Suppressor macrophage treated with lipopolysaccharide for 1 hour (primary cell): ENCODE results near the gene NFE2L2.
"Not testable (repeated sequence)": the region's sequence is repeated elsewhere in the genome, so short reads cannot be mapped to it uniquely, and the experiment has no call there.

Source experiments
- DNase-seq, 3 donors: peaks; one replicate each; pipeline ENCODE4 v3.0.0-alpha.2; 2020 to 2022

NFE2L2 gene

DNA sequence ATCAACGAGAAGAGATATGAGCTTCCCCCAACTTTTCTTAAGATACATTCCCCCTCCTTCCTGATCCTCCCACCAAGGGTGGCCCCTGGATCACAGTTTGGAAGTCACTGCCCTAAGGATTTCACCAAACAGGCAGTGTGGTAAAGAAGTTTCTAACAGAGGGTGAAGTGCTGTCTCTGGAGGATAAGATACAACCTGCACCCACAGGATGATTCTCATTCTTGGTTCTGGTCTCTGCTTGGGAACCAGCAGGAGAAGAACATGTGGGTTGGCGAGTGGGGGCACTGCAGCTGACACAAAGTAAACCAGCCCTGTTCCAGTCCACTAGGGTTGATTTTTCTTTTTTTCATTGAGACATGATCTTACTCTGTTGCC is 9.3 kb downstream of the NFE2L2 start:
- DNase-seq, result no peak

DNA sequence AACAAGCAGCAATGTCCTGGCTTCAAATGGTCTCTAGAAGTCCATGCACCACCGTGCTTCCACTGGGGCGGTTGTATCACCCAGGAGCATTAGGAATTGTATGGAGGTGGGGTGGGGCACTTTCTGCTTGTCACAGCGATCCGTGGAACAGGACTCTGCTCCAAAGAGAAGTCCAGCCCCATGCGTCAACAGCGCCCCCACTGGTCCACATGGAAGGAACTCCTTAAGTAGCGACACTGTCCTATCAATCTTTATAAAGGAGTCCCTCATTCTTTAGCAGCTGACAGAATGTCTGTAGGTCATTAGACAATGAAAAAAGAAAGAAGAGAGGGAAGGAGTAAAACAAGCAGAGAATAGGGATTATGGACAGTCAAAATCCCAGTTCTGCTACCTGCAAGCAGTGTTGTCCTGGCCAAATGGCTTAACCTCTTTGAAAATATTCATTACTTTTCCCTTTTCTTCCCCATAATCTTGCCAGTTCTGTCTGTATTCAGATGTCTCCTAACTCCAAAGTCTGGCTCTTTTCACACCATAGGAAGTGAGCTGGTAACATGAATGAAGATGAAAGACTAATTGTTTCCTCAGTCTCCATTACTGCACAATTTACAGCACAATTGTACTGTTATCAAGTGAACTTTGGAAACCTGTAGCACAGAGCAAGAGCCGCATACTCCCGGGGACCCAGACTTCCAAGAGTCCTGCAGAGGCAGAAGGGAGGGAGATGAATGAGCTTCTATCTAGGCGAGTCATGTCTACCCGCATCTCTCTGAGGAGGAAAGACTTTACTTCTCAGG is 9.9 kb downstream of the NFE2L2 start:
- peak; percentile 28 to 63 (median 40) for DNase-seq

DNA sequence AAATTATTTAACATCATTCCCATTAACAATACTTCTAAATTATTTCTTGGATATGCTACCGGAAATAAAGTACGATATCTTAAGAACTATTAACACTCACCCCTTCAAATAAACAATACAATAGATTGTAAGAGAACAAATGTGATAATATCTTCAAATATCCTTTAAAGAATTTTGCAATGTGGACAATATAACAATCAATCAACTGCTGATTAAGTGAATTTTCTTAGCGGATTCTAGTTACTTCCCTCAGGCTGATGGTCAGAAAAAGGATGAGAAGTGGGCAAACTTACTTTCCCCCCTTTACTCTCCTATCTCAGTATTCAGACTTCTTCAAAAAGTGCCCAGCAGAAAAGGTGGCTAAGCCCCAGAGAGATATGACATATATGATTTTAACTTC is 10.8 kb downstream of the NFE2L2 start:
- DNase-seq, result no peak

DNA sequence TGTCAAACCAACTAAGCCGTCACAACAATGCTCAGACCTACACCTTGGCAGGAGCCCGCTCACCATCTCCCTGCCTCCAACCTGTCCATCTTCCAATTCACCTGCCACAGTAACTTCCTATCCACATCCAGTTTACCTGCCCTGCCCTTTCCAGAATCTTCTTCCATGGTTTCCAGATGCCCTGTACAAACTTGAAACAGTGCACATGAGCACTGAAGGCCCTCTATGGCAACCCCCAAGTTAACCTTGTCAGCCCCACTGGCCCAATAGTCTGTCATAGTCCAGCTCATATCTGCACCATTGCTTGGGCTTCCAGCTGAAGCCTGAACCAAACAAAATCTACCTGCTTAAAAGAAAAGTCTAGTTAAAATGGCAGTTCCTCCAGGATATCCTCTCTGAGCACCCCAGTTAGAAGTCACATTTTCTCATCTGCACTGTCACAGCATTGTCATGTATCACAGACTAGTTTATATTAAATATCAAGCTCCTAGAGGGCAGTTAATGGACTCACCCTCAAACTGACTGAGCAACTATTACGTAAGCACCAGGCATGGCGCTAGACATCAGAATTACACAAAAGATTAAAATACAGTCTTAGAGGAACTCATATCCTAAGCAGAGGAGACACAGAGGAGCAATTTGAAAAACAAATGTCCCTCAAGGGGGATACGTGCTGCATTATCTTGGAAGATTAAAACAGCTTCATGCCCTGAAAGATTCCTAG is 11.6 kb downstream of the NFE2L2 start:
- no peak for DNase-seq

DNA sequence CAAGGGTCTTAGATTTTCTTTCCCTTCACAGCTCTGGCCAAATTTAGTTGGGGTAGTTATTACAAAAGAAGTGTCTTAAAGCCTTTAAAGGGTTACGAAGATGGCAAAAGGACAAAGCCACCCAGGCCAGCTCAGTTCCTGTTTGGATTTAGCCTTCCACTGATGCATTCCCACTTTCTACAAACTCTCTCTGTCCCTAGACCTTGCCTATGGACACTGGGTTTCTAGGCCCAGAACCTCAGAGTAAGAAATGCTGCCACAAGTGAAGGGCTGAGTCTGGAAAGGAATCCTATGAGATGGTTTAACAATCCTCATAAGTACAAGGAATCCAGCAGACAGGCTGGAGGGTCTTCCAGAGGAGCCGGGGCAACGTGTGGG is 13.4 kb downstream of the NFE2L2 start:
- no peak for DNase-seq

DNA sequence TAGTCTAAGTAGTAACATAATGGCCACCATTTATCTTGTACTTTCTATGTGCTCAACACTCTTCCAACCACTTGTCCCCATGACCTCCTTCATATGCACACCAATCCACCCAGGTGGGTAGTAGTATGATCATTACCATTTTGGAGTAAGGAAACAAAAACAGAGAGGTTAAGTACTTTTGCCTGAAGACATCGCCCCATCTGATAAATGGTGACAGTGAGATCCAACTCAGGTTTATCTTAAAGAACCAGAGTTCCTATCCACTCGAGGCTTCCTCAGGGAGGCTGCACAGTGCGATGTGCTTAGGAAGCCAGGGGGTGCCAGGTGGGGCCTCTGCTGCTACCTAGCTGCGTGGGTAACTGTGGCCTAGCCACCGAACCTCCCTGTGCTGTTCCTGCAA is 14.1 kb downstream of the NFE2L2 start:
- DNase-seq, result no peak

DNA sequence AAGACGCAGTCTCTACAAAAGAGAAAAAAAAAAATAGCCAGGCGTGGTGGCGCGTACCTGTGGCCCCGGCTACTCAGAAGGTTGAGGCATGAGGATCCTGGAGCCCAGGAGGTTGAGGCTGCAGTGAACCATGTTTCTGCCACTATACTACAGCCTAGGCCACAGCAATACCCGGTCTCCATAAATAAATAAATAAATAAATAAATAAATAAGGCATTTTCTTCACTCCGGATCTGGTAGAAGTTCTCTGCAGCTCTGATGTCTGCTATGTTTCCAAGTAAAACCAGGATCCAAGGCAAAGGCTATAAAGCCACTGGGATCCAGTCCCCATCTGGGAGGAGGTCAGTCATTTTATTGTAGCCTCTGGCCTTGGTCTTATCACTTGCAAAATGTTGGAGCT is 15.5 kb downstream of the NFE2L2 start:
- DNase-seq, result no peak

DNA sequence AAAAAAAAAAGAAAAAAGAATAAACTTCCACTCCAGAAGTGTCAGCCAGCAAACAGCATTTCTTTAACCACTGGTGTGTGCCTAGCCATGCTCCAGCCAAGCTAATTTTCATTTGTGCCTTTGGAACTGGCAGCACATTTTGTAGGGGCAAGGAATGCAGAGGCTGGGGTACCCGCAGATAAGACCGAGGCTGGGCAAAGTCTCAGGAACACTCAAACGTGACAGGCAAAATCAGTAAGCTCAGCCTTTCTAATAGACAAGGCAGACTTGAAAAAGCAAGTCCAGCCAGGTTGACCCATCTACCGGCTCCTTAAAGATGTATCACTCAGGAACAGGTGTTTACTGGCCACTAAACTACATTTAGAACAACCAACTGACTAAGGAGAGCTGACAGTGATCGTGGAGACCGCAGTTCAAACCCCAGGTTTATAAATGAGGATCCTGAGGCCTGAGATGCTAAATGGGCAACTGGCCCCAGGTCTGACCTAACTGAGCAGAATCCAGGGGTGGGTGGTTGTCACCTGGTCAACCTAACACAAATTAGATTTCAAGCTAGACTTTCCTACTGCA is 16.7 kb downstream of the NFE2L2 start:
- DNase-seq, result no peak

DNA sequence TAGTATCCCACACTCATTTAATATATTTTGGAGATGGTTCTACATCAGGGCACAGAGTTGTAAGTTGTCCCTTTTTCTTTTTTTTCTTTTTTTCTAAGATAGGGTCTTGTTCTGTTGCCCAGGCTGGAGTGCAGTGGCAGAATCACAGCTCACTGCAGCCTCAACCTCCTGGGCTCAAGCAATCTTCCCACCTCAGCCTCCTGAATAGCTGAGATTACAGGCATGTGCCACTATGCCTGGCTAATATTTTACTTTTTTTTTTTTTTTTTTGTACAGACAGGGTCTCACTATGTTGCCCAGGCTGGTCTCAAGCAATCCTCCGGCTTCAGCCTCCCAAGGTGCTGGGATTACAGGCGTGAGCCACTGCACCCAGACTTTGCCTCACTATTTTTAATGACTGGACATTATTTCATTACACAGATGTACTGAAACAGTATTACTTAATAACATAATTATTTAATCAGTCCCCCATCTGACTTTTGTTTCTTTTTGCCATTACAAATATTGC is 17.9 kb downstream of the NFE2L2 start:
- DNase-seq, result not testable (repeated sequence)

DNA sequence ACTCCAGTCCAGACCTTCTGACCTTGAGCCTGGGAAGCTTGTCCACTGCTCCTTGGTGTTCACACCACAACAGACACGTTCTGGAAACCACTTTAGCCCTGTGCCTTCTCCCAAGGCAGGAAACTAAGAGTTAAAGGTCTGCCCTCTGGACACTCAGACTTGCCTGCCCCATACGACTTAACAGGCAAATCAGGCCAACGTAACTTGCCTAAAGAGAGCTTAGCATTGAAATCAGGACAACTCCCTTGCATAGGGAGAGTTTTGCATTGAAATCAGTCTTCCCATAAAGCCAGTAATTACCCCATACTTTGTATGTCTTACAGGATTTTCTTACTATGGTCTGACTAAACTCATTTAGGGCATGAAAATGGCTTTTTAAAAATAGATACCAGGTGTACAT is 18.5 kb downstream of the NFE2L2 start:
- DNase-seq, result no peak

DNA sequence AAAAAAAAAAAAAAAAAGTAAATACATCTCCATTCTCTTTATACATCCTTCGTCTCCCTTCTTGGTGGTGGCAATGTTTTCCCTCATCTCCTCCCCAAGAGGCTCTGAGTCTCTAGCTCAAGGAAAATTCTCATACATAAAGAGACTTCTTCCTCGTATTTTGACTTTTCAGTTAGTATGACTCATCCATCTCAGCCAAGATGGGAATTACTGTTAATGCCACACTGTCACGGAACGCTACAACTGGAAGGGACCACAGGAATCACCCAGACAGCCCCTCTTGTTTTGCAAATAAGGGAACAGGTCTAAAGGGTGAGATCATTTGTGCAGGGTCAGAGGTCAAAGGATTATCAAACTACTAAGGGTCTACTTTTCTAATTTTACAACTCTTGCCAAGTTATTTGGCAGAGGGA is 19.5 kb downstream of the NFE2L2 start:
- DNase-seq, result peak; percentile 75 to 93 (median 87)

DNA sequence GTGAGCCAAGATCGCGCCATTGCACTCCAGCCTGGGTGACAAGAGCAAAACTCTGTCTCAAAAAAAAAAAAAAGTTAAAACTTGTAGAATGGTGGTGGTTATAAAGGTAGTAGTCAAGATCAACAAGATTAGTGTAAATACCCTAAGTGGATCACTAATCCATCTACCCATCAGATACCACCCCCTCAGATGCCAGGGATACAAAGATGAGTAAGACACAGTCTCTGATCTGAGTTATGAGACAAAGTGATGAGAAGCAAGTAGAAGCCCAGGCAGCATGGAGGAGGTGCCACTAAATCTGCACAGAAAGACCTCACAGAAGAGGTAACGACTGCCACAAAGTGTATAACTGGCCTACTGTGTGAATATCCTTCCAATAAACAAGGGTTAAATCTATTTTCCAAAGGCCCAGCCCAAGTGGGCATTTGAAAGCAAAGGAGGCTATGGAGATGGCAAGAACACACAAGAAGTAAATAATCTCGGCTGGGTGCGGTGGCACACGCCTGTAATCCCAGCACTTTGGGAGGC is 20.2 kb downstream of the NFE2L2 start:
- DNase-seq, result peak in 1 of 3 donors; percentile 50

DNA sequence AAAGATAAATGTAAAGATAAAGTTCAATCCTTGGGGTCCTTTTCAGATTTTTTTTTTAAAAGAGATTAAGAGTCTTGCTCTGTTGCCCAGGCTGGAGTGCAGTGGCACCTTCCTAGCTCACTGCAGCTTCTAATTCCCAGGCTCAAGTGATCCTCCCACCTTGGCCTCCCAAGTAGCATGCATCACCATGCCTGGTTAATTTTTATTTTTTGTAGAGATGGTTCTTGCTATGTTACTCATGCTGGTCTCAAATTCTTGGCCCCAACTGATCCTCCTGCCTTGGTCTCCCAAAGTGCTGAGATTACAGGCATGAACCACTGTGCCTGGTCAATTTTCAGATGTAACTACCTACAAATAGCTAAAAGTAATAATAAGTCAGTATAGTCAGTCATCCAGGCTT is 21.1 kb downstream of the NFE2L2 start:
- DNase-seq, result no peak

DNA sequence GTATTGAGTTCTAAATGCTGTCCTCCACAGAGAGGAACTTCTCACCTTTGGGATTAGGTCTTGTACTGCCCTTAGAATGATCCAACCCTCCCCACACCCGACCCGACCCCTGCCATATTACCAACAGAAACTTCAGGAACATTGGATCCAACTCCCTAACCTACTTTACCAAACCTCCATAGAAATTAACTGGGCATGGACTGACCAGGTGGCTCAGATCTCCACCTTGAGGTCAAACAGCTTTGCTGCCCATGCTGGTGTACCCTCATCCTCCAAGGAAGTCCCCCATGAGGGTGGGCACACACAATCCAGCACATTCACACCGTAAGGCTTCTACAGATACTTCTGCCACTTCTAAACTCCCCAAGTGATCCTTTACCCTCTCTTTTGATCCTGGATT is 21.5 kb downstream of the NFE2L2 start:
- no peak for DNase-seq

DNA sequence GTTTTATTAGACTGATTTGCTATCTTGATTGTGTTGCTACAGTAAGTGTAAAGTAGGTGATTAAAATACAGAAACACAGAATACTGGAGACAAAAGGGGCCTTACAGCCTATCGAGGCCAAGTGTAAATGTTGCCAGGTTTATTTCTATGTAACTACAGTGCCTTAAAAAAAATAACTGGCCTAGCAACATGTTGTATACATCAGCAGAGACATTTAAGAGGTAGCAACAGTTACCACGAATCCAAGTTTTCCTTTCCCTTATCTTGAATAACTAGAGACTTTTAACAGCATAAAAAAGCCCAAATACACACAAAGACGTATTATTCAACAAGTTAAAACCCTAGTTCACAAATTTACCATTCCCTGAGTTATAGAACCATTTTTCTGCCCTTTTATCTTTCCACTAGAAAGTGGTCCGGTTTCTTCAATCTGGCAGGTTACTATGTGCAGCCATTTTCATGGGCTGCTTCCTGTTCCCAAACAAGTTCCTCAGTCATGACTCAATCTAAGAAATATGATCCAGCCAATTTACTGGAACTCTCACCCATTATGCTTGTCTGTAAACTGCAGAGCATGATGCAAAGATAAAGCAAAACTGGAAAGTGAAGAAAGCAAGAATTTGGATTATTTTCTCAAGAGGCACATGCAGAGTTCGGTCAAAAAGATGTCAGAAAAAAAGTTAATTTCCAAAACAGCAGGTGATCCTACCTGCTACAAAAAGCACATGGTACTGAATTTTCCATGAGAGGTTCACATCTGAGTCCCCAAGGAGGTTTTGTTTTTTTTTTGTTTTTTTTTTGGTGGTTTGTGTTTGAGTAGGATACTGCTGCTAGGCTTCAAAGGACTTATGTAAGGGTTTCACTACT is 22.2 kb downstream of the NFE2L2 start:
- DNase-seq, result peak; percentile 57 to 90 (median 69)

DNA sequence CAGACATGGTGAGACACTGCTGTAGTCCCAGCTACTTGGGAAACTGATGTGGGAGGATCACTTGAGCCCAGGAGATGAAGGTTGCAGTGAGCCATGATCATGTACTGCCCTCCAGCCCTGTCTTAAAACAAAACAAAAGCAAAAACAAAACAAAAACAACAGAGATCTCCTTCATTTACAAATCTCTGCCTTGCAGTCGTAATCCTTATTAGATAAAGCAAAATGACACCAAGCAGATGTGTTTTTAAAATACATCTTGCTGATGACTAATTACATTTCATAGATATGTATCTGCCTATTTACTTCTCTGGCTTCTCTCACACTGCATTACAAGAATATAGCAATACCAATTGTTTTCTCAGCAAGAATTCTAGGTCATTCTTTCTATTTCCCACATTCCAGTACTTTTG is 22.8 kb downstream of the NFE2L2 start:
- DNase-seq, result peak in 2 of 3 donors; percentile 41 to 55

DNA sequence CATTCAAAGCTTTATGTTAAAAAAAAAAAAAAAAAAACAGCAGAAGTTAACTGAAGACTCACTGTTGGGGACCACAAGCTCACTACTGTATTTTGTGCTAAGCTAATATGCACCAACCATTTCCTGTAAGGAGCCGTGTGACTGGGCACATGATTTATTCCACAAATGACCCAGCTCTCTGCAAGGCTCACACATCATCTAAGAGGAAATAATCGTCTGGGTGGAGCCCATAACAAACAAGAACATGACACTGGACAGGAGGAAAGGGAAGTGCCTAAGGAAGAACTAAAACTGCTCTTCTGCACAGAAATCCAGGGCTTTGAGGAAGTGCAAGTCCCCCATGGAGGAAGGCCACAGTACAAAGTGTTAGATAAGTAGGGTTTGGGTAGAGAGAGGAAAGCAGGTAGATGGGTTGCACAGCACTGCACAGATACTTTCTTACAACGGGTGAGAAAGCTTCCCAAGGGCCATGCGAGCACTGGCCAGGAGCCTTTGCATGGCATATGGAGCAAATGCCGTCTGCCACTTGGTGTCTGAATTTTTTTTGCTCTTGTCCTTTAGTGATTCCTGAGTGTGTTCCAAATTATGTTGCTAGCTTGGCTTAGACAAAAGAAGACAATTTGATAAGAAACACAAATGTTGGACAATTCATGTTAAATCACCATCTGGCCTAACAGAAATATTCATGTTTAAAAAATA is 24.4 kb downstream of the NFE2L2 start:
- DNase-seq, result peak; percentile 87 to 97 (median 94)

DNA sequence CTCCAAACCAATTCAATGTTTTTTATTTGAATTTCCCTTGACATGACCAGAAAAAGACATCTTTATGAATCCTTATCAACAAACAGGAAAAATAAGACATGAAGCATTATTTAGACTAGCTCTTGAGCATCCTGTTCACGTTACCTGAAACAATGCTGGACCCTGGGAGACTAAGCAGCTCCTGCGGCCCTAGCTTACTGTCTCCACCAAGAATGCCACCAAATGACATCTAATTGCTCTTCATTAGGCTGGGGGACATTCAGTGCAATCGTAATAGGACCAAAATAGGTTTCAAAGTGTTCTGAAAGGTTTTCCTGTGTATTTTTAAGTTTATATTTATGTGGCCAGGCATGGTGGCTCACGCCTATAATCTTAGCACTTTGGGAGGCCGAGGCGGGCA is 25.5 kb downstream of the NFE2L2 start:
- no peak for DNase-seq

DNA sequence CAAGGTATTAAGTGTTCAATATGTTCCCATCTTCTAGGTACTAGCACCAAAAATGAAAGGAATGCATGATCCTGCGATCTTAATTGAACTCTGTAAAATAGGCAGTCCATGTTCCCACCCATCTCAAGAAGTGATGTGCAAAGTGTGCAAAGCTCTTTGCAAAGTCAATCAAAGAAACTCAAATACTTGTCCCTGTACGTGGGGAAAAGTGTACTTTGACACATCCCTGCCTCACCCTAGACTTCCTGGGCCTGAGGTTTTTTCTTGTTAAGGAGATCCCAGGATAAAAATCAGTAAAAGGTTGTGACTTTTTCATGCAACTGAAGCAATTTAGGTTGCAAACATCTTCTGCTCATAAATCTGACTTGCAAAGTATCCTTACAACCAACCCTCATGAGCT is 26.6 kb downstream of the NFE2L2 start:
- DNase-seq, result no peak

DNA sequence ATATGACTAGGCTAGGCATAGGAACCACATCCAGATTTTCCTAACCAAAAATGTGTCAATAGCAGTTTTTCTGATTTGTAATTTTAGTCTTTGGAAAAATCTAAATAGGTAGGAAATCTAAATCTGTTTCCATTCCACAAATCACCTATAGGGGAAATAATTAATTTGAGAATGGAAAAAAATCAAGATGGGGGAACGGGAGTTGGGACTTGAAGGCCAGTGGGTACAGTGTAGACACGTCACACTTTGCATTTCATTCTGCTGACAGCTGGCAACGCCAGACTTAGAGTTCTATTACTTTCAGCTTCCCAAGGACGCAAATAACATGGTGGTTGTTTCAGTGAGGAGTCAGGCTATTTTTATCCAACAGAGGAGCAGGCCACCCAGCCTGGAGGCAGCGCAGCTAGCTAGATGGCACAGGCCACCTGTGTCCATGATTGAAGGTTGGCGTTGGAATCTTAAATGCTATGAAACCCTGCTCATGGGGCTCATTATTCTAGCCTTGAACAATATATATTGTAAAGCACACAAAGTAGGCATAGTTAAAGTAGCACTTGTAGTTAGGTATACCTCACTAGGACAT is 28.6 kb downstream of the NFE2L2 start:
- DNase-seq, result no peak

DNA sequence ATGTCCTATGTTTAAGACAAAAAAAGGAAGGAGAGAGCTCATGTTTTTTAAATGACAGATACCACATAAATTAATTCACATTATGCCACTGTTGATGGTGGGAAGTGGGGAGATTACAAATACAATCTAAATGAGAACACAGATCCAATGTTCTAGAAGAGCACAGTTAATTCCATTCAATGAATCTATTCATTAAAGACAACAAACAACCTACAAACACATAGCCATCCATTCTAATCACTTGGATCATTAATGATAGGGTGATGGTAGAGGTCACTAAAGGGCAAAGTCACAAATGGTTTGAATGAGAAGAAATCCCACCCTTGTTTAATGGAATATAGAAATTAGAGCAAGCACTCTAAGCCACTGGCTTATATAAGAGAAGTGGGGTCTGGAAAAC is 30.3 kb downstream of the NFE2L2 start:
- no peak for DNase-seq
